Amniotic epithelial cell (primary cell): ENCODE measurements around the gene MIGA1.
"Not testable (repeated sequence)": the region's sequence is repeated elsewhere in the genome, so short reads cannot be mapped to it uniquely, and the experiment has no call there.

Experiments
- DNase-seq: peaks from one replicate; pipeline ENCODE4 v3.0.0-alpha.2; 2010; ENCODE audit warnings: low read depth

Gene MIGA1, protein sequence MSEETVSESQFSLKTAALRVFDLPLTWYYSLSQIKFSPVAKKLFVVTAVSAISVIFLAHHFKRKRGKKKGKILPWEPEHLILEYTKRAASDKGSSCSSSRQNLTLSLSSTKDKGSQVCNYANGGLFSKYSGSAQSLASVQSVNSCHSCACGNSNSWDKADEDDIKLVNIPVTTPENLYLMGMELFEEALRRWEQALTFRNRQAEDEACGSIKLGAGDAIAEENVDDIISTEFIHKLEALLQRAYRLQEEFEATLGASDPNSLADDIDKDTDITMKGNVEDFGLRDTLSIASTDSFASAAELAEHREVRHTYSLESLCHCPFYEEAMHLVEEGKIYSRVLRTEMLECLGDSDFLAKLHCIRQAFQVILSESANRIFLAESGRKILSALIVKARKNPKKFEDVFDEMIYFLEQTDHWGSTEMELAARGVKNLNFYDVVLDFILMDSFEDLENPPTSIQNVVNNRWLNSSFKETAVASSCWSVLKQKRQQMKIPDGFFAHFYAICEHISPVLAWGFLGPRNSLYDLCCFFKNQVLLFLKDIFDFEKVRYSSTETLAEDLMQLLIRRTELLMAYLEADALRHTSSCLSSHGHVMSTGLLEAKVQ

DNA sequence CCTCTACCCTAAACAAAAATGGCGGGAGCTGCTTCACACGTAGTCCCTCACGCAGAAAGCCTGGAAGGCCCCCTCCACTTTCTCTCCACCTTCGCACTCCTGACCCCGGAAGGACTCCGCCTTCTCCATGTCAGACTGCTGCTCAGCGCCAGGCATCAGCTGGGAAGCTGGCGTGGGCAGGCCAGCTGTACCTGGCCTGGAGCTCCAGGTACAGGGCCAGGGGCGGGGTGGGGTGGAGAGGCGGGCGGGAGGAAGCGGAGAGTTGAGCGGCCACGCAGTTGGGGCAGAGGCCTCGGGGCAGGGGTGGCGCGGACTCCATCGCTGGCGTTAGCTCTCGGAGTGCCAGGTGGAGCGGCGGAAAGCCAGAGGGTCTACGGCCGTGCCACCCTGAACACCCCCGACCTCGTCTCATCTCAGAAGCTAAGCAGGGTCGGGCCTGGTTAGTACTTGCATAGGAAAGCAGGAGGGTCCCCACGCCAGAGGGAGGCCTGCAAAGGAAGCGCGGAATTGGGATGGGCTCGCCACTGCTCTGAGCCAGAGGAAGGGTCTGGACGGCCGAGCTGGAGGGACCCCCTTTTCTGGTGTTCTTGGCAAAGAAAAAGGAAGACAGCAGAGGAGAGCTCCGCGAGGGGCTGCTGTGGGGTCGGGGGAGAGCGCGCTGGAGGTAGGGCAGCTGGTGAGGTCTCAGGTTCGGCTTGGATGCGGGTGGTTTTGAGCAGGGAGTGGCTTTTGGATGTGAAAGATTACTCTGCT, at the start of gene MIGA1:
Gene MIGA1, plus strand, starts transcription at position 121 of the 753 bp plus-strand sequence. CDS start 3,604 bp downstream, outside the sequence.
- DNase-seq, result peak; percentile 91

DNA sequence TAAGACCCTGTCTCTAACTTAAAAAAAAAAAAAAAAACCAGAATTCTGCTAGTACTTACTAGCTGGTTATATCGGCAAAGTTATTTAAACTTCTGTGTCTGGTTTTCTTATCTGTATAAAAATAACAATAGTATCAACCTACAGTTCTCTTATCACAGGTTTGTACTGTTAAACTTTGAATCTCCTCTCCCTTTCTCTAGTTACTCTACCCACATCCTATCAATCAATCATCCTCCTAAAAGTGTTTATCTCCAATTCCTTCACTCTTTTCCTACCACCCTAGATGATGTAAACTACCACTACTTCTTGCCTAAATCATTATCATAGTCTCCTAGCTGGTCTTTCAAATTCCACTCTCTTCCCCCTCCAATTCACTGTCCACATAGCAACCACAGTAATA, 47.4 kb upstream of the MIGA1 start:
- peak; percentile 4 for DNase-seq

DNA sequence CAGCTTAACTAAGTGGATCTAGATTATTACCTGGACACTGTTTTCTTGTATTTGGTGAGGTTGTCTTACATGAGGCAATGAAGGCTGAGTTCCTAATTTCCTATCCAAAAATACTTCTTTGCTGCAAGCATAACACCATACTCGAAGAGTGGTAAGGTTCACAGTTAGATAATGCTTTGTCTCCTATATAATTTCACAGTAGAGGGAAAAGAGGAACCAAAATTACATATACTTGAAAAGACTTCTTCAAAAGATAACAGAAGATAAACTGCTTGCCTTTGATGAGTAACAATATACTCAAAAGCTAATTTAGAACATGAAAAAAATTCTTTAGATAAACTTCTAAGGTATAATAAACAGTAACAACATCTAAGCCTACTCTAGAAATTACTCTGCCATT, 40.2 kb upstream of the MIGA1 start:
- DNase-seq, result no peak

DNA sequence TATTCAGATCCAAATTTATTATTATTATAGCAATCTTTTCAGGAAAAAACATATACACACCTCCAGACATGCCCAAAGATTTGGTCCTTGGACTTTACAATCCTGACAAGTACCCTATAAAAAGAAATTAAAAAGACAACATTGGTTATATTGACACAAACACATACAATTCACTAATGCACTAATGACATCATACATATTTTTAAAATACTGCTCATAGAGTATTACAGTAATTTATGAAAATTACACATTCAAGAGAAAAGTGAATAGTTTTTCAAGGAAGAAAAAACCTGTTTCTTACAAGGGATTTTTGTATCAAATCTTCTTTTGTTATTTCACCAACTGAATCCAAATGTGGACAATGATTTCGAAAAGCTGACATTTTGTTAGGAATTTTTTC, 38.1 kb upstream of the MIGA1 start:
- DNase-seq, result no peak

DNA sequence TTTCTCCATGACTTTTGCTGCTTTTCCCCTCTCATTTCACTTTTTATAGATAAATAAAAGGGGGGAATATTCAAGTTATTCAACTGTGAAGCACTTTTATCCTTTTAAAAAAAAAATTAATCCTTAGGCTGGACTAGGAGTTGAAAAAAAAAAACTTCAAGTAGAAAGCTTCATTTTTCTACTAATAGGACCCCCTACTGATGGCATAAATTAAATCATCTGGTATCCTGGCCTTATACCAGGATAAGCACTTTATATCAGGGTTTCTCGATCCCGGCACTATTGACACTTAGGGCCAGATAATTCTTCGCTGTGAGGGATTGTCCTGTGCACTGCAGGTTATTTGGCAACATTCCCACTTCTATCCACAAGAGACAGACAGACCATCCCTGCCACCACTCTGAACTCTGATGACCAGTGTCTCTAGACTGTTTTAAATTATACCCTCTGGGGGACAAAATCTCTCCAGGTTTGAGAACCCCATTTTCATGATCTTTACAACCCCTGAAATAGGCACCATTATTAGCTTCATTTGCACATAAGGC, 37.4 kb upstream of the MIGA1 start:
- DNase-seq, result no peak

DNA sequence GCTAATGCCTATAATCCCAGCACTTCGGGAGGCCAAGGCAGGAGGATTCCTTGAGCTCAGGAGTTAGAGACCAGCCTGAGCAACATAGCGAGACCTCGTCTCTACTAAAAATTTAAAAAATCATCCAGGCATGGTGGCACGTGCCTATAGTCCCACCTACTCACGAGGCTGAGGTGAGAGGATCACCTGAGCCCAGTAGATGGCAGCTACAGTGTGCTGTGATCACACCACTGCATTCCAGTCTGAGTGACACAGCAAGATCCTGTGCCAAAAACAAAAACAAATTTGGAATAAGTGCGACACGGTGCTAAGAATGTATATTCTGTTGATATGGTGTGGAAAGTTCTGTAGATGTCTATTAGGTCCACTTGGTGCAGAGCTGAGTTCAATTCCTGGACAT, 34.9 kb upstream of the MIGA1 start:
- DNase-seq, result no peak

DNA sequence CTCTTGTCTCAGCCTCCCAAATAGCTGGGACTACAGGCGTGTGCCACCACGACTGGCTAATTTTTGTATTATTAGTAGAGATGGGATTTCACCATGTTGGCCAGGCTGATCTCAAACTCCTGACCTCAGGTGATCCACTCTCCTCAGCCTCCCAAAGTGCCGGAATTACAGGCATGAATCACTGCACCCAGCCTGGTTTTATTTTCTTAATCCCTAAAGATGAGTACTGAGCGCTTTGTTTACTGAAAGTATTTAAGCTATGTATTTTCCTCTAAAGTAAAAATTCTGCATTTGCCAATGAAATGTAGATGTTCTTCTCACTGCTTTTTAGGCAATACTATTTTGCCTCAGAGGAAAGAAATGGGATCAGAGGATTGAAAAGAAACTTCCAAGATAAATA, 30.0 kb upstream of the MIGA1 start:
- peak; percentile 71 for DNase-seq

DNA sequence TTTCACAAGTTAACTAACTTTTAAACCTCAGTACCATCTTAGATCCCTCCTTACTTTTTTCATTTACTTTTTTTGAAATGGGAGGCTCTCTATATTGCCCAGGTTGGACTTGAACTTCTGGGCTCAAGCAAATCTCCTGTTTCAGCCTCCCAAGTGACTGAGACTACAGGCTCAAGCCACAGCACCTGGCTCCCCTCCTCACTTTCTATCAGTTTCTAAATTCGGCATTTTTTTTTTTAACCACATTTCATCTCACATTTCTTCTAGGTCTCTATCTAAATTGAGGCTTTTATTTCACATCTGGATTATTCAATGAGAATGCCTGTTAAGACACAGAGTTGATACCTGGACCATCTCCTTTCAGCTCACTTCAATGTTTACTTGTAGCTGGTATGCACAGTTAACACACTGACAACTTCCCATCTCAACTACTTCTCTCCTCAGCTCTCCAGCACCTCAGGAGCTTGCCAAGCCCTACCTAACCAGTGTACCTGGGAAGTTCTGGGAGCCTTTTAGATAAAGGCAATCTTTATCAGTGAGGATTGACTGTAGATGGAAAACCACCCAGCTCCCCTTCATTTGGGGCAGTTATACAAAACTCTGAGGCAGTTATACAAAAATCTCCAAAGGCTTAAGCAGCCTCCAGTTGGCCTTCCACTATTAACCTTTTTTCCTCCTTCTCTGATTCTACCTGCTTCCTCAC, 23.2 kb upstream of the MIGA1 start:
- no peak for DNase-seq

DNA sequence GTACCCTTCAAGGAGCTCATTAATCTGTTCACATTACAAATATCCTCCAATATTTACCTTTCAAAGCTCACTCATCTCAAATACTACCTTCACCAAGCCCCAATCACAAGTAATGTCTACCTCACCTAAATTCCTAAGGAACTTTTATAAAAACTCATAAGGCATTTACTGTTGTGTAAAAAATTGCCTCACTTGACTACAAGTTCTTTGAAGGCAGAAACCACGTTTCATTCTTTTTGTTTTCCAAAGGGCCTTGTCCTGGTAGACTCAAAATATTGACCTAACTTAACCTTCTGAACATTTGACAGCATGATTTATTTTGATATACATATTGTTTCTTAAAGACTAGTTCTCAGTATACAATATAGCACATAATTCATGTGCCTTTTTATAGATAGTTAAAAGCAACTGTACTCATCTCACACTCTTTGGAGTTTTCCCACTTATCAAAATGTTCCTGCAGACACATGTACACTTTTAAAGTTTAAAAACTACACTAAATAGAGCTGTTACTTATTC, 22.3 kb upstream of the MIGA1 start:
- peak; percentile 41 for DNase-seq

DNA sequence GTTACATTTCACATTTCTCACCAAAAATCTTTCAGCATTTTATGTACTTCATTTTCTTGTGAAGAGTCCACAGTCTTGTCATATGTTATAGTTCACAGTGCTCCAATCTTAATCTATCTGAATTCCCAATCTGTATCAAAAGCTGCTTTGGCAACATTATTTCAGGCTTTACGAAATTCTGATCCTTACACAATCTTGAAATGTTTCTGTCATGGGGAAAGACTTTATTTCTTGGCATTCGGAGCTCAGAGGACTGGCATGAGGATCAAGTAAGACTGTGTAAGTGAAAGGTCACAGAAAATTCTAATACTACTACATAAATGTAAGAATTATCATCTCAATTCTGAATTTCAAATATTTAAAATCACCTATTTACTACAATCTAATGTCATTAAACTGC, 21.8 kb upstream of the MIGA1 start:
- DNase-seq, result peak; percentile 89

DNA sequence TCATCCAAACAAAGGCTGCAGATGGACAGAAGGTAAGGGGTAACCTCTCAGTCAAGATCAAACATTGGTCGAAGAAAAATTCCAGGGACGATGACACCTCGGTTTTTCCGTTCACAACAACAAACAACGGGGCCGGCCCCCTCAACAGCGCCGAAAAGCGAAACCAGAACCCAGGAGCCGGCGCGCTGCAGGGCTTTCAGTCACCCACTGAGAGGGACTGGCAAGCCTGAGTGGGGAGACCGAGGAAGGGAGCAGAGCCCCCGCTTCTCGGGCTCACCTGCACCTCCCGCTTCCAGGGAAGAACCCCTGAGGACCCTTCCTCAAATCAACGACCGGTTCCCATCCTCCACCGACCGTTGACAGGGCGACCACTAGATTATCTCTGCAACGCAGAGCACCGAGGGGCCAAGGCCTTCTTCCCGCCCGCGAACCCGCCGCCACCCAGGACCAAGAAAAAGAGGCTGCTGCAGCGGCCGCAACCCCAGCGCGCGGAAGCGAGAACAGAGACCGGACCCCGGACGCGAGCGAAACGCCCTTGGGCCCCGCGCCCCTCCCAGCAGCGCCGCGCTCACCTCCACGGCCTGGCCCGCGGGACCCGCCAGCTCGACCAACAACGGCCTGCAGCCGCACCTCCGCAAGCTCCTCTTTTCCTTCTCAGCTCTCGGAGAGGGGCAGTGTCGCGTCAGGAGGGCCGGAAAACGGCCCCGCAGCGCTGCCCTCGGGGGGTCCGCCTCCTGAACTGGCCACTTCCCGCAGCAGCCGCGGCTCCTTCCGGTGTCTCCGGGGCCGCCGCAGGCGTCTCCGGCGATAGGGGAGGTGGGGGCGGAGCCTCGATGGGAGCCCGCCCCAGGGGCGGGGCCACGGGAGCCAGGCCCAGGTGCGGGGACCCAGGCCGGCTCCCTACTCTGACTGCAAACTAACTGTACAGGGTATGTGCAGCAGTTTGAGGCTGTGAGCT, 20.1 kb upstream of the MIGA1 start, which contains the start of gene USP33:
Gene USP33, minus strand, starts transcription at position 782 of the 958 bp plus-strand sequence. CDS start 18,155 bp downstream, outside the sequence.
- DNase-seq, result peak; percentile 69

DNA sequence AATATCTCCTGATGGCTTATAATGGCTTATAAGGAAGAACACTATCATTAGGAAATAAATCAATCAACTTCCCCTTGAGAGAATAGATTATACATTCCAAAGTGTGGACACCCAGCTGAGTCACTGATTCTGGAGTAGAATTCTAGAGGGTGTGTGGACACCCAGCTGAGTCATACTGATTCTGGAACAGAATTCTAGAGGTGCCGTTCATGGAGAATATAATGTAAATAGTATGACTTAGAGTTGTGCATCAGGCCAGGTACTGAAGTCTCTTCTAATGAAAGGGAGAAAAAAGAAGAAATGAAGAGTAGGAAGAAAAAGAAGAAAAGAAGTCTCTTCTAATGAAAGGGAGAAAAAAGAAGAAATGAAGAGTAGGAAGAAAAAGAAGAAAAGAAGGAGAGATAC, 17.4 kb upstream of the MIGA1 start:
- peak; percentile 86 for DNase-seq

DNA sequence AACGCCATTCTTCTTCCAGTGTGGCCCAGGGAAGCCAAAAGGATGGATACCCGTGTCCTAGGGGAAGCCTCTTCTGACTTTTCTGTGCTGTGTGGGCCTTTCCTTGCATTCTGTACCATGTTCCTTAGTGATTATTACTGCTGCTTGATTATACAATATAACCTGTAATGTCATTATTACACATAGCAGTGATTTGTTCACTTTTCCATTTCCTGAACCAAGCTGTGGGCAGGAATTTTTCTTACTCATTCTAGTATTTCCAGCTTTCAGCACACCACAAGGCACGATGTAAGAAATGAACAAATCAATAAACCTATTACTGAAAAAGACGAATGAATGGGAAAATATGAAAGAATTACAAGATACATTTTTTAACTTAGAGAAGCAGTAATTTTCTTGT, 11.4 kb upstream of the MIGA1 start:
- no peak for DNase-seq

DNA sequence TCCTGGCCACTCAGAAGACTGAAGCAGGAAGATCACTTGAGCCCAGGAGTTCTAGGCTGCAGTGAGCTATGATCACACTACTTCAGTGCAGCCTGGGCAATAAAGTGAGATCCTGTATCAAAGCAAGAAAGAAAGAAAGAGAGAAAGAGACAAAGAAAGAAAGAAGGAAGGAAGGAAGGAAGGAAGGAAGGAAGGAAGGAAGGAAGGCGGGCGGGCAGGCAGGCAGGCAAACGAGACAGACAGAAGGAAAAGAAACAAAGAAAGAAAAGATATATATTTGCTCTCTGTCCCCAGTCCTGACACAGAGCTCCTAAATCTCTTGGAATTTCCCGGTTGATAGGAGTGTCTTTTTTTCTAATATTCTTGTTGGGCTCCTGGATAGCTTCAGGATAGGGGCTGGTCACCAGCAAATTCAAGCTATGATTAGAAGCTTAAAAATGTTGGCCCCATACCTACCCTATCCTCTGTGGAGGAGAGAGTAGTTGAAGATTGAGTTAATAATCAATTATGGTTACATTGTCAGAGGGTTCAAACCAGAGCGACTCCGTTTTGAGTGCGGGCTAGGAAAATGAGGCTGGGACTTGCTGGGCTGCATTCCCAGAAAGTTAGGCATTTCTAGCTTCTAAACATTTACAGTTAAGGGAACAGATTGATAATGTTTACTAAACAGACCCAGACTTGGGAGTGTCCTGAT, 3.3 kb upstream of the MIGA1 start:
- DNase-seq, result no peak

DNA sequence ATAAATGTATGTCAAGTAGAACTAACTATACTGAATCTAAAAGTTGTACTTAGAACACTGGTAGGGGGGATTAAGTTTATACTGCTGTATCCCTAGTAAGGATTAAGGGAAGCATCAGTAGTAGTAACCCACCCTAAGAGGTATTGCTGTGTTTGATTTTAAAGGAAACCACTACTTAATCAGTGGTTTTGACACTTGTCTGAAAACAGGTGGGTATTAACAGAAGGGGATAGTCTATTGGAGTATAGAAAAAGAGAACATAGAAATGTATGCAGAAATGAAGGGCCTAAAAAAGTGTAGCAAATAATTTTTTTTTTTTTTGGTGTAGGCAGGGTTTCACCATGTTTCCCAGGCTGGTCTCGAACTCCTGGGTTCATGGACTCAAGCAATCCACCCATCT, 2.2 kb downstream of the MIGA1 start:
- DNase-seq, result no peak

DNA sequence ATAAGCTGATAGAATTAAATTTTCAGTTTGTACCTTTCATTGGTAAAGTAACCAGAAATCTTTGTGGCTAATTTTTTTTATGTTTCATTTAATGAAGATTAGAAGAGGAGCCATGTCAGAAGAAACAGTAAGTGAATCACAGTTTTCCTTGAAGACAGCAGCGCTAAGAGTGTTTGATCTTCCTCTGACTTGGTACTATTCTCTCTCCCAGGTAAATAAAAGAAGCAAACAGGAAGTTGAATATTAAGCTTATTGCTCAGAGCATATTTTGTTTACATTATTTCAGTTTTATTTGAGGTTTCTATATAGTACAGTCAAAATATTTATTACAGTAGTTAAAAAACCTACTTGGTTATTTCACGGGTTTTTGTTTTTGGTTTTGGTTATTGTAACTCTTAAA, 3.7 kb downstream of the MIGA1 start:
- no peak for DNase-seq

DNA sequence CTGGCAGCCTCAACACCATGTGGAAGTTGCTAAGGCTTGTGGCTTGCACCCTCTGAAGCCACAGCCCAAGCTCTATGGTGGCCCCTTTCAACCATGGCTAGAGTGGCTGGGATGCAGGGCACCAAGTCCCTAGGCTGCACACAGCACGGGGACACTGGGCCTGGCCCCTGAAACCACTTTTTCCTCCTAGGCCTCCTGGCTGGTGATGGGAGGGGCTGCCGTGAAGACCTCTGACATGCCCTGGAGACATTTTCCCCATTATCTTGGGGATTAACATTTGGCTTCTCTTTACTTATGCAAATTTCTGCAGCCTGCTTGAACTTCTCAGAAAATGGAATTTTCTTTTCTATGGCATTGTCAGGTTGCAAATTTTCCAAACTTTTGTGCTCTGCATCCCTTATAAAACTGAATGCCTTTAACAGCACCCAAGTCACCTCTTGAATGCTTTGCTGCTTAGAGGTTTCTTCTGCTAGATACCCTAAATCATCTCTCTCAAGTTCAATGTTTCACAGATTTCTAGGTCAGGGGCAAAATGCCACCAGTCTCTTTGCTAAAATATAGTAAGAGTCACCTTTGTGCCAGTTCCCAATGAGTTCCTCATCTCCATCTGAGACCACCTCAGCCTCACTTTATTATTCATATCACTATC, 6.8 kb downstream of the MIGA1 start:
- DNase-seq, result not testable (repeated sequence)

DNA sequence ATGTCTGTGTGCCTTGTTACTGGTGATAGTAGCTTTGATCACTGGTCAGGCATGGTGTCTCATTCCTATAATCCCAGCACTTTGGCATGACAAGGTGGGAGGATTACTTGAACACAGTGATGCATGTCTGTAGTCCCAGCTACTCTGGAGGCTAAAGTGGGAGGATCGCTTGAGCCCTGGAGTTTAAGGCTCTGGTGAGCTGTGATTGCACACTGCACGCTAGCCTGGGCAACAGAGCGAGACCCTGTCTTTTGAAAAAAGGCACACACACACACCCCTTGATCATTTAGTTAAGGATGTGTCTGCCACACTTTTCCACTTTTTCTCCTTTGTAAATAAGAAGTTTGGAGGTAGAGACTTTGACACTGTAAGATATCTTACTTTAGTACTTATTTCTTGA, 15.1 kb downstream of the MIGA1 start:
- no peak for DNase-seq

DNA sequence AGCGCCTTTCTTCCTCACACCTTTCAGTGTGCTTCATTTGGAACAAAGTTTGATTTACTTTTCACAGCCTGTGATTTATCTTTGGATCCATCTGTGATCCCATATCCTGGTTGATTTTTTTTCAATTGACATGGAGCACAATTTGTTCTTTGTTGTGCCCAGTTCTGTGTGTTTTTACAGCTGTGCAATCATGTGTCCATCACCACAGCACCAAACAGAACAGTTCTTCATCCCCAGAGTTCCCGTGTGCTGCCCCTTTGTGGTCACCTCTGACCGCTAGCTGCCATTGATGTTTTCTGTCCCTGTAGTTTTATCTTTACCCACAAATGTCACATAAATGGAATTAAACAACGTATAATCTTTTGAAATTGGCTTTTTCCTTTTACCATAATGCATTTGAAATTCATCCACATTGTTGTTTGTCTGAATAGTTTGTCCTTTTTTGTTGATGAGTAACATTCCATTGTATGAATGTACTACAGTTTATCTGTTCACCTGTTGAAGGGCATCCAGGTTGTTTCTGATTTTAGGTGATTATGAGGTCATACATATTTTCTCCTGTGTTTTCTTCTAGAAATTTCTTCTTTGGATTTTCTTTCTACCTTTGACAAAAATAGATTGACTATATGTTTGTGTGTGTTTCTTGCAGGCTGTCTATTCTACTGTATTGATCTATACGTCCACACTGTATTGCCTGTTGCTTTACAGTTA, 17.4 kb downstream of the MIGA1 start:
- no peak for DNase-seq
